NOMO-1 treated with DMSO at 0.1 percent for 48 hours (cell line): ENCODE results near the gene ZNF189.

Experiments used
- DNase-seq: peaks from one replicate; lab custom pipeline; 2025; ENCODE audit not compliant: unreplicated experiment; lab: John Stamatoyannopoulos, UW

Gene ZNF189

DNA sequence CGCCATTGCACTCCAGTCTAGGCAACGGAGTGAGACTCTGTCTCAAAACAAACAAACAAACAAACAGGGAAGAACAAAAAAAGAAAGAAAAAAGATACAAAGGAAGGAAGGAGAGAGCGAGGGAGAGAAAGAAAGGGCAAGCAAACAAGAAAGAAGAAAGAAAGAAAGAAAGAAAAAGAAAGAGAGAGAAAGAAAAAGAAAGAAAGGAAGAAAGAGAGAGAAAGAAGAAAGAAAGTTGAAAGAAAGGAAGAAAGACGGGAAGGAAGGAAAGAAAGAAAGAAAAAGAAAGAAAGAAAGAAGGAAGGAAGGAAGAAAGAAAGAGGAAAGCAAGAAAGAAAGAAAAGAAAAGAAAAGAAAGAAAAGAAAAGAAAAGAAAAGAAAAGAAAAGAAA lies 50.0 kb downstream of the ZNF189 start:
- DNase-seq: no peak

- peak; percentile 68 for DNase-seq
These were observed 50.5 kb downstream of the ZNF189 start for GRCh38 chr9:101449071-101449721.

DNA sequence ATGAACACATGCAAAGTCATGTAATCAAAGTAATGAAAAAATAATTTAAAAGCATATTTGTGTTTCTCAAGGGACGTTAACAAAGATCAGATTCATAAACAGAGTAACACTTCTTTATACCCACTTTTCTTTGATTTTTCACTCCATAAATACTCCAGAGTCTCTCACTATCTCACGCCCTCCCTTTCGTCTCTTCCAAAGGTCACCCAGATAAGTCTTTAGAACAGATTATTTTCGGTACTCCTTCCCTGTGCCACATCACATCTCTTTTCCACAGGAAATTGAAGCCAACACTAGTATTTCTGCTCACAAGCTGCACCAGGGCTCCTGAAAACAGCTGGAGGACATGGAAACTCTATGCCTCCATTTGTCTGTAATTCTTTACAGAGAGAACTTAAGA lies 52.3 kb downstream of the ZNF189 start:
- DNase-seq: no peak

GRCh38 chr9:101451498-101451897 lies 52.8 kb downstream of the ZNF189 start:
- DNase-seq: no peak

DNA sequence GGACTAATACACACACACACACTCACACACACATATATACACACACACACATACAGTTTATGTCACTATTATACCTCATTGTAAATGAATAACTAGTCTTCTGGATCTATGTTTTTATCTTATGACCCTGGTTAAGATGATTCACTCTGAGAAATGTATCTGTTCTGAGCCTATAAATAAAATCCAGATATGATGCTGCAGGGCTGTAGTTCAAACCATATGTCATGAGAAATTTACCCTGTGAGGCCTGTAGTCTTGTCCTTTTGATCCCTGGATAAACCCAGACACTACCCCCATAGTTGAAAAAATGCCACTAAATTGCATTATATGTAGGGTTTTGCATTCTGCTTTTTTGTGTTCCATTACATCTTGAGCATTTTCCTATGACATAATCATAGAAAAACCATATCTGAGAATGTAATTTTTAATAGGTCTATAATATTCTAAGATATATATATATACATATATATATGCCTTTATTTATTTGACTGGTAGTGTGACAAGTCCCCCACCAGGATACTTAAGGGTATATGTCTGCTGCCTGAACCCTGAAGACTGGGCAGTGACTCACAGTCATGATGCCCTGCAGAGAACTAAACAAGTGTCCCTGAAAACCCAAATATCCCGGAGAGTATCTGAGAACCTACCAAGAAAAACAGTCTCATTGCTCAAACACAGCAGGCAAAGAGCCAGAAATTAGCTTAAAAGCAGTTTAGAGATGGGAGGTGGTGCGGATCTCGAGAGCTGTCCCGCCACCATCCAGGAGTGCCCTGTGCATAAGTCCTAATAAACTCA lies 55.3 kb downstream of the ZNF189 start:
- DNase-seq: no peak

DNA sequence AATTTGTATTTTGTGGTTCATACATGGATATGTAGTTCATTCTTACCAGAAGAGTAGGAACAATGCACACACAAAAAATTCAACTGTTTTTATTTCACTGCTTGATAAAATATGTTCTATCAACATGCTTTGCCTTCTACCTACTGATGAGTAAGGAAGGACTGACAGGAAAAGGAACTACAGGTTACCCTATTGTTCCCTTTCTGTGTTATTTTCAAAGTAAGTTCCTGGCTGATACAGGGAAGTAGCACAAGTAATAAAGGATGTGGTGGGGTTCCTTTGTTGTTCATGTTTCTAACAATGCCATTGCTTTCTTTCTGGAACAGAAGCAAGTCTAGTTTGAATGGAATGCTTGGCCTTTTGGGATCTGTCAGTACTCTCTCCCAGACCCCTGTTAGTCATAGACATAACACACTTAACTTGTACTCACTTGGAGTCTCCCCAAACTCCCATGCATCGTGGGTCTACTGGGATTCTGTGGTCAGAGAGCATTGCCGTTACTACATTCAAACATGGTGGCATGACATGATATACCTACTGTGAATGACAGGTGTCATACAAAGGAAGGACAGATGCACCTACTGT lies 57.1 kb downstream of the ZNF189 start:
- DNase-seq: peak; percentile 10

- no peak for DNase-seq
These were observed 58.4 kb downstream of the ZNF189 start for GRCh38 chr9:101457003-101457402.

DNA sequence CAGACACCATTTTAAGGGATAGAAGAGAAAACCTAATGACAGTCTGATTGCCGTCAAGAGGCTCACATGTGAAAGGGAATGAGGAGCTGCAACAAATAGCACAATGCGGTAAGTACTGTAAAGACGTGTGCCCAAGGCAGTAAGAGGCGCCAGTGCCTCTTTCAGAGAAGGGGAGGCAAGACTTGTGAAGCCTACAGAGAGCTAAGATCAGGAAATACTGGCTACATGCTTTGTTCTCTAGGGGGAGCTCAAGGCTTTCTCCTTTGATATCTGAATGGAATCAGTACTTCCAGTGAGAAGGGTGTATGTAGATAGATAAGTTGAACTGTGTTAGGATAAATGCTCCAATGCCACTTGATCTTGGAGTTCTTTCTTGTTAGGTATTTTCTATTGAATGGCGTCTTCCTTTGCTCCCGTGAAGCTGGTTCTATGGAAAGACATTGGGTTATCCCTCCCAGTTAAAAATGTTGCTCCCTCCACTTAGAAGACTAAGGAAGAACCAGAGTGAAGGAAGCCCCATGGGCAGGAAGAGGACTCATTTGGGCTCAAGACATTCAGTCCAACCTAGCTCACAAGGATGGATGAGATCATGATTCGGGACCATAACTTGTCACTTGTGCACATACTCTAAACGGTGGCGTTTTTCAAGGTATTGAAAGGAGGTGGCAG lies 60.4 kb downstream of the ZNF189 start:
- peak; percentile 50 for DNase-seq
